ENCODE measurements around the gene CCDC81. TPM values are rescaled to one million over a fixed set of nuclear protein-coding genes. Genes with fewer than 3 reads are reported as not detected.
"Not testable (repeated sequence)": the region's sequence is repeated elsewhere in the genome, so short reads cannot be mapped to it uniquely, and the experiment has no call there.

Gene CCDC81
- polyA plus RNA-seq (ENCODE audit: insufficient read depth in 1 of 5, insufficient read length in 5 of 5, low replicate concordance in 1 of 5) = 1 to 10 TPM; 1.6 to 5.3 (median 4.9) TPM
- long read RNA-seq, donor 1, partial matches to known transcripts = 0 of 1 reads
- long read RNA-seq, donor 1, other reads (novel, unspliced or antisense) = 0 of 1 reads
- long read RNA-seq, donor 2, partial matches to known transcripts = 20 of 21 reads
- long read RNA-seq, donor 2, other reads (novel, unspliced or antisense) = 0 of 21 reads
- long read RNA-seq, donor 3, partial matches to known transcripts = 0 of 1 reads
- long read RNA-seq, donor 3, other reads (novel, unspliced or antisense) = 0 of 1 reads
- long read RNA-seq, donor 4 = 0 reads
- long read RNA-seq, donor 5 = 0 reads
- long read RNA-seq, donor 6, partial matches to known transcripts = 0 of 1 reads
- long read RNA-seq, donor 6, other reads (novel, unspliced or antisense) = 0 of 1 reads
- long read RNA-seq, donor 7 = 0 reads
- long read RNA-seq, donor 8 = 0 reads

DNA sequence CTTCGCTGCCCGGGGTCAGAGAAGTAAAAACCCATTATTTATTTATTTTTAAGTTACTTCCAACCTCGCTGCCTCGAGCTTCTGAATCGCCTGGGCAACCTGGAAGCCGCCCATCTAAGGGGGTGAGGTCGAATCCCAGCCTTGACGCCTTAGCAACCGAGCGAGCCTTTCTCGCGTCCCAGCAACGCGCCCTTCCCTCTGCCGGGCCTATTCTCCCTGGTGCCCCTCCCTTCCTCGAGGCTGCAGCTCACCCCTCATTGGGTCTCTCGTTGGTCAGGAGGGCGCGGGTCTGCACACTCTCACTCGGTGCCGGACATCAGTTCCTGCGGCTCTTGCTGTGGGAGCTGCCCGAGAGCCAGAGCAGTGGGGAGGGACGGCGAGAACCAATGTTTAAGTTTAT, at the start of gene CCDC81:
Gene CCDC81, plus strand, starts transcription at position 302 of the 400 bp plus-strand sequence. CDS start 277 bp downstream, outside the sequence.
- peak in 1 of 2 donors; percentile 15 for DNase-seq

DNA sequence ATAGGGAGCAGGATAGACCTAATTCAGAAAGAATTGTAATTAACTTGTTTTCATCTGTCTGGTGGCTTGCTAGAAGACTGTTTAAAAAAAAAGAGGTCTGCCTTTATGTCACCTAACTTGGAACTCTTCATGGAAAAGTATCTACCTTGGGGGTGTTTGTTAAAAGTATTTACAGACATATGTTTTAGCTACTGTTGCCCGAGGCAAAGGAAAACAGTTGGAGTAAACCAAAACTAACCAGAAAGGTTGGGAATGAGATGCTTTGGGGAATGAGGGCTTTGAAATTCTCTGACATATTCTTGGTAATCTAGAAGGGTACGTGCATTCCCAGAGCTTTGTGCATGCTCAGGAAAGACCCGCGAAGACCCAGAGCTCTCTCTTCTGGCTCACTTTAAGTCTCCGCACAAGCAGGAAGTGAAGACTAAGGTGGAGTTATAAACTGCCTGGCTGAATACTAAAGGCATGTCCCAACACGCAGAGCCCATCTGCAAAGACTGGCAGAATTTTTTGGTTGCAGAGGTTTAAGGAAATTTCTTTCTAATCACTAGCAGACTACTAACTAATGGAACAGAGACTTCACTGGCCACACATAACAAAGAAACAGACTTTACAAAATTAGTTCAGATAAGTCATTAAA, 39.4 kb upstream of the CCDC81 start:
- DNase-seq = no peak

DNA sequence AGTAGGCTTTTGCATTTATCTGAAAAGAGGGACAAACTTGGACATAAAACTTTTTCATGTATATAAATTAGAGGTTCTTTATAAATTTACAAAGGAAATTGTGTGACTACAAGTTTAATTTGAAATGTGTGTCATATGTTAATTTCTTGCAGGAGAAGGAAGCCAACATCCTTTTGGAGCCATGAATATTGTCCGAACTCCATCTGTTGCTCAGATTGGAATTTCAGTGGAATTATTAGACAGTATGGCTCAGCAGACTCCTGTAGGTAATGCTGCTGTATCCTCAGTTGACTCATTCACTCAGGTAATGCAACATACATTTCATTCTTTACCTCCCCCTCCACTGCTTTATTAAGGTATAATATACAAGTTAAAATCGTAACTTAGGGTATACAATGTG, 37.5 kb upstream of the CCDC81 start:
- no peak for DNase-seq

GRCh38 chr11:86341382-86341781, 33.3 kb upstream of the CCDC81 start:
- DNase-seq = no peak

- DNase-seq = no peak
Observed at GRCh38 chr11:86346513-86346912, 28.2 kb upstream of the CCDC81 start.

GRCh38 chr11:86355256-86355655, 19.4 kb upstream of the CCDC81 start:
- DNase-seq = no peak

DNA sequence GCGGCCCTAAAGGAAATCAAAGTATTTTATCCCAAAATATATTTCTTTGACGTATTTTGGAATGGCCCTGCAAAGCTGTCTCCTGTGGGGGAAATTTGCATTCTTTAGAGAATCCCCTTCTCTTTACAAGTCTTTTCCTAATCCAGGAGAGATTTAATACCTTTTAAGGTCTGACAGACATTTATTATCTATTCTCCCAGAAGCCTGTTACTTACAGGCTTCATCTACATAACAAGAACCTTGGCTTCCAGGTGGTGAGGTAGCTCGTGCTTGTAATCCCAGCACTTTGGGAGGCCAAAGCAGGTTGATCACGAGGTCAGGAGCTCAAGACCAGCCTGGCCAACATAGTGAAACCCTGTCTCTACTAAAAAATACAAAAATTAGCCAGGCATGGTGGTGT, 17.3 kb upstream of the CCDC81 start:
- DNase-seq = not testable (repeated sequence)

DNA sequence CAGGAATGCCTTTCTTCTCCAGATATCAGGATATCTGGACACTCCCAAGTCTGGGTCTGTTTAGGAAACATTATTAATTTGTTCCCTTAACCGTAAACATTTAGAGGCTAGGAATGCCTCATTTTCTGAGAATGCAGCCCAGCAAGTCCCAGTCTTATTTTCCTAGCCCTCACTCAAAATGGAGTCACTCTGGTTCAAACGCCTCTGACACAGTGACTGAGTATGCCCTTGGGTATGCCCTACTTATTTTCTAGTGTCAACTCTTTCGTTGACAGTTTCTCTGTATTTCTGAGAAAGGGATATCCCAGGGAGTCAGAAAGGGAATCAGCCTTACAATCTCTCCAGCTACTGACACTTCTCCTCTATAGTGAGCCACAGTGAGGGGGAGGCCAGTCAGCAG, 16.0 kb upstream of the CCDC81 start:
- DNase-seq = no peak

DNA sequence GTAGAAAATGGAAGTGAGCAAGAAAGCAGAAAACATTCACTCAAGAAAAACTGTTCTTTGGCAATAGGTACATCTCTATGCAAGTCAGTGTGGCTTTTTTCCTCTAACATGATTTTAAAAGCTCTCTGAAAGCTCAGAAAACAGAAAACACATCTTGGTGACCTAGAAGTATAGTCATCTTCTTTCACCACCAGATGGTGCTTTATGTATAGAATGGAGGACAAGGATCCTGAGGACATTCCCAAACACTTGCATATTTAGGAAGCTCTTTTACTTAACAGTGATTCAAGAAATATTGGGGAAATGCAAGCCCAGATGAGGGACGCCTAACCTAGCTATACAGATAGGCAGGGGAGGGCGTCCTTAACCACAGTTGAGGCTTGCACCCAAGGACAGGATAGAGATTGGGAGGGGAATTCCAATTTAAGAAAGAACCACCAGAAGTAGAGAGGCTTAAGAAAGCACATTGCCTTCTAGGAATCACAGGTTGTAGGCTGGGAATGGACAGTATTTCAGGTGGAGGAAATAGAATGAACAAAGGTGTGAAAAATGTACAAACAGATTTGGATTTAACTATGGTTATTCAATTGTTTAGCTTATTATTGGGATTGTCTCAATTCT, 13.8 kb upstream of the CCDC81 start:
- DNase-seq = peak in 1 of 2 donors; percentile 9

DNA sequence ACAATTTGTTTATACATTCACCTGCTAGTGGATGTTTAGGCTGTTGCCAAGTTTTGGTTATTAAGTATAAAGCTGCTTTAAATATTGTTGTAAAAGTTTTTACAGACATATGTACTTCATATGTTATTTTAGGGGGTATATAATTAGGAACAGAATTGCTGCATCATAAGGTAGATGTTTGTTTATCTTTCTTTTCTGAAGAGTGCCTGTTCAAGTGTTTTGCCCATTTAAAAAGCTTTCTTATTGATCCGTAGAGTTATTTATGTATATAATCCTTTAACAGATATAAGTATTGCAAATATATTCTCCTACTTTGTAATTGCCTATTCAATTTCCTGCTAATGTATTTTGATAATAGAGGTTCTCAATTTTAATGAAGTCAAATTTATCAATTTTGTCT, 11.3 kb upstream of the CCDC81 start:
- DNase-seq = no peak

- no peak for DNase-seq
Observed at GRCh38 chr11:86365546-86365945, 9.1 kb upstream of the CCDC81 start.

DNA sequence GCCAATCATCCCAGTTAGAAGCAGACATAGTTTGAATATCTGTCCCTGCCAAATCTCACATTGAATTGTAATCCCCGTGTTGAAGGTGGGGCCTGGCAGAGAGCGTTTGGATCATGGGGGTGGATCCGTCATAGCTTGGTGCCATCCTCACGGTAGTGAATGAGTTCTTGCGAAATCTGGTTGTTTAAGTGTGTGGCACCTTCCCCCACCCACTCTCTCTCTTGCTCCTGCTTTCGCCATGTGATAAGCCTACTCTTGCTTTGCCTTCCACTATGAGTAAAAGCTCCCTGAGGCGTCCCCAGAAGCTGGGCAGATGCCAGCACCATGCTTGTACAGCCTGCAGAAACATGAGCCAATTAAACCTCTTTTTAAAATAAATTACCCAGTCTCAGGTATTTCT, 5.0 kb upstream of the CCDC81 start:
- DNase-seq = no peak

GRCh38 chr11:86370171-86370570, 4.5 kb upstream of the CCDC81 start:
- DNase-seq = no peak

GRCh38 chr11:86370922-86371594, 3.6 kb upstream of the CCDC81 start:
- DNase-seq = no peak

GRCh38 chr11:86372041-86372440, 2.6 kb upstream of the CCDC81 start:
- DNase-seq = no peak

GRCh38 chr11:86372586-86372985, 2.1 kb upstream of the CCDC81 start:
- DNase-seq = no peak

- no peak for DNase-seq
Observed at GRCh38 chr11:86374069-86374468, 618 bp upstream of the CCDC81 start.

DNA sequence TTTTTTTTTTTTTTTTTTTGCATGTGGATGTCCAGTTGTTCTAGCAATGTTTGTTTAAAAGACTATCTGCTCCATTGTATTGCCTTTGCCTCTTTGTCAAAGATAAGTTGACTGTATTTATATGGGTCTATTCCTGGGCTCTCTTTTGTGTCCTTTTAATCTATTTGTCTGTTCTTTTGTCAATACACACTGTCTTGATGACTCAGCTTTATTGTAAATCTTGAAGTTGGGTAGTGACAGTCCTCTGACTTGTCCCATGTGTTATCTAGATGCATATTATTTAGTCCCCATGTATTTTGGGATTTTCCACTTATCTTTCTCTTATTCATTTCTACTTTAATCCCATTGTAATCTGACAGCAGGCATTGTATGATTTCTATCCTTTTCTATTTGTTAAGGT, 3.3 kb downstream of the CCDC81 start:
- DNase-seq = no peak

DNA sequence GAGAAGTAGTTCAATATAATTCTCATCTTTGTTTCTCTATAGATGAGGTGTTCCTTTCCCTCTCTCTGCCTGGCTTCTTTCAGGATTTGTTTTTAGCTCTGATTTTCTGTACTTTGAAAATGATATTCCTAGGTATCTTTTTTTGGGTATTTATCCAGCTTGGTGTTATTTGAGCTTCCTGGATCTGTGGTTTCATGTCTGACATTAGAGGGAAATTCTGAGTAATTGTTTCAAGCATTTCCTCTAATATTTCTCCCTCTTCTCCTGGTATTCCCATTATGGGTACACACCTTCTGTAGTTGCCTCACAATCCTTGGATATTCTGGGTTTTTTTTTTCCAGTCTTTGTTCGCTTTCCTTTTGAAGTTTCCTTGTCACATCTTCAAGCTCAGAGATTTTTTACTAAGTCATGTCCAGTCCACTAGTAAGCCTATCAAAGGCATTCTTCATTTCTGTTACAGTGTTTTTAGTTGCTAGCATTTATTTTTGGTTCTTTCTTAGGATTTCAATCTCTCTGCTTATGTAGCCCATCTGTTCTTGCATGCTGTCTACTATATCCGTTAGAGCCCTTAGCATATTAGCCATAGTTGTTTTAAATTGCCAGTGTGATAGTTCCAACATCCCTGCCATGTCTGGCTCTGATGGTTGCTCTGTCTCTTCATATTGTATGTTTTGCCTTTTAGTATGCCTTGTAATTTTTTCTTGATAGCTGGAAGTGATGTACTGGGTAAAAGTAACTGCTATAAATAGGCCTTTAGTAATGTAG, 5.8 kb downstream of the CCDC81 start:
- no peak for DNase-seq

- DNase-seq = no peak
Observed at GRCh38 chr11:86383041-86383955, 8.6 kb downstream of the CCDC81 start.

All from right lung (tissue), 10 donors.